ENCODE data around the gene GRIN2A. TPM values are rescaled to one million over a fixed set of nuclear protein-coding genes. Genes with fewer than 3 reads are reported as not detected.

GRIN2A gene
- polyA plus RNA-seq, 1 donor (not counting 4 experiments of a cell fraction or from before 2014, with no cell fraction given): 0.01 TPM

DNA sequence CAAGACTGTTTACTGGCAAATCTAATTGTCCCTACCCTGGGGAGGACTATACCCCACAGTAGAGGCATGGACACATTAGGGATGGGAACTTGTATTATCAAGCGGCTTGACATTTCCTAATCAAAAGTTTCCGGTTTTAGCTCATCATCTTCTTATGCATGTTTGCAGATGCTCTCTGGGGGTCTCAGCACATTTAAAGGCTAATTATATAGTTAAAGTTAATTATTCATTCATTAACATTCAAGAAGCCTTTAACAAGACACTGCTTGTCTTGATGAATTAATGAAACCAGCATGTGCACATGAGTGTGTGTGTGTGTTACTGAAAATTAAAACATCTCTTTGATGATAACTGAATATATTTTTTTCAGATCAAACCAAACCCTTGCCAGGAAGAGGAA is 377.1 kb downstream of the GRIN2A start:
- DNase-seq (ENCODE audit: low read depth, low spot score) (no peak), FAIRE-seq (no peak)
- H3K4me2 ChIP-seq (ENCODE audit: control insufficient read depth, extremely low read depth, insufficient read depth, low read depth, low read length): no peak overlapping the region
- no peak overlapping the region for H3K27ac ChIP-seq (ENCODE audit: control insufficient read depth, insufficient read depth, low read length)
- H3K27me3 ChIP-seq (ENCODE audit: control insufficient read depth, extremely low read depth, insufficient read depth, low read length): no peaks in the 10 kb centered on the region
- H2AFZ ChIP-seq (ENCODE audit: control insufficient read depth, low read length): no peak overlapping the region
- no peak overlapping the region for H3K9ac ChIP-seq (ENCODE audit: control insufficient read depth, extremely low read depth, insufficient read depth, low read length)
- H3K4me3 ChIP-seq (ENCODE audit: control insufficient read depth in 2 of 3, extremely low read depth in 1 of 3, insufficient read depth in 2 of 3, low read depth in 1 of 3, low read length in 3 of 3): no peak overlapping the region
- no peaks in the 10 kb centered on the region for H3K36me3 ChIP-seq (ENCODE audit: control insufficient read depth in 2 of 2, extremely low read depth in 1 of 2, insufficient read depth in 2 of 2, low read length in 2 of 2)
- H3K9me3 ChIP-seq (ENCODE audit: control insufficient read depth, low read depth, low read length): no peaks in the 10 kb centered on the region
- H3K4me1 ChIP-seq (ENCODE audit: control insufficient read depth, extremely low read depth, insufficient read depth, low read length): no peaks in the 10 kb centered on the region
- H3K79me2 ChIP-seq (ENCODE audit: control insufficient read depth, insufficient read depth, low read length): no peaks in the 10 kb centered on the region
- dilution Hi-C loops (cut with MboI; ENCODE audit: extremely low pct_ligation_motif_present, low sequenced_read_pairs): no loop called here
- no peak for TF ChIP-seq EZH2 (IDR thresholded peaks at IDR 0.05; ENCODE audit: low read length)
- TF ChIP-seq, protein P1, sequence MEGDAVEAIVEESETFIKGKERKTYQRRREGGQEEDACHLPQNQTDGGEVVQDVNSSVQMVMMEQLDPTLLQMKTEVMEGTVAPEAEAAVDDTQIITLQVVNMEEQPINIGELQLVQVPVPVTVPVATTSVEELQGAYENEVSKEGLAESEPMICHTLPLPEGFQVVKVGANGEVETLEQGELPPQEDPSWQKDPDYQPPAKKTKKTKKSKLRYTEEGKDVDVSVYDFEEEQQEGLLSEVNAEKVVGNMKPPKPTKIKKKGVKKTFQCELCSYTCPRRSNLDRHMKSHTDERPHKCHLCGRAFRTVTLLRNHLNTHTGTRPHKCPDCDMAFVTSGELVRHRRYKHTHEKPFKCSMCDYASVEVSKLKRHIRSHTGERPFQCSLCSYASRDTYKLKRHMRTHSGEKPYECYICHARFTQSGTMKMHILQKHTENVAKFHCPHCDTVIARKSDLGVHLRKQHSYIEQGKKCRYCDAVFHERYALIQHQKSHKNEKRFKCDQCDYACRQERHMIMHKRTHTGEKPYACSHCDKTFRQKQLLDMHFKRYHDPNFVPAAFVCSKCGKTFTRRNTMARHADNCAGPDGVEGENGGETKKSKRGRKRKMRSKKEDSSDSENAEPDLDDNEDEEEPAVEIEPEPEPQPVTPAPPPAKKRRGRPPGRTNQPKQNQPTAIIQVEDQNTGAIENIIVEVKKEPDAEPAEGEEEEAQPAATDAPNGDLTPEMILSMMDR (optimal IDR thresholded peaks at IDR 0.05 in 1 of 3, IDR thresholded peaks at IDR 0.05 in 1 of 3, conservative IDR thresholded peaks at IDR 0.05 in 1 of 3; ENCODE audit: extremely low read depth in 1 of 3, insufficient read depth in 2 of 3, low read length in 3 of 3): no peak
- H4K20me1 ChIP-seq (ENCODE audit: control insufficient read depth, extremely low read depth, insufficient read depth, low read length): no peaks in the 10 kb centered on the region
- no peaks in the 10 kb centered on the region for H3K9me1 ChIP-seq (ENCODE audit: control insufficient read depth, extremely low read depth, insufficient read depth, low read length)

DNA sequence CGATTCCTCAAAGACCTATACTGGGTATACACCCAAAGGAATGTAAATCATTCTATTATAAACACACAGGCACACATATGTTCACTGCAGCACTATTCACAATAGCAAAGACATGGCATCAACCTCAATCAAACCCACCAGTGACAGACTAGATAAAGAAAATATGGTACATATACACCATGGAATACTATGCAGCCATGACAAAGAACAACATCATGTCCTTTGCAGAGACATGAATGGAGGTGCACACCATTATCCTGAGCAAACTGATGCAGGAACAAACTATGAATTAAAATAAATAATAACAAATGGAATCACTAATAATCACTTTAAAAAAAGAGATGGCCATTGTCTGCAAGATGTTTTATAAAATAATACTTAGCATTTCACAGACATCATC is 380.1 kb downstream of the GRIN2A start:
- Histone ChIP-seq H3K9me1 (ENCODE audit: control insufficient read depth, extremely low read depth, insufficient read depth, low read length) (no peaks in the 10 kb centered on the region), H3K27ac (ENCODE audit: control insufficient read depth, insufficient read depth, low read length) (no peak overlapping the region), H3K36me3 (ENCODE audit: control insufficient read depth in 2 of 2, extremely low read depth in 1 of 2, insufficient read depth in 2 of 2, low read length in 2 of 2) (no peaks in the 10 kb centered on the region), H3K4me1 (ENCODE audit: control insufficient read depth, extremely low read depth, insufficient read depth, low read length) (no peaks in the 10 kb centered on the region), H3K9ac (ENCODE audit: control insufficient read depth, extremely low read depth, insufficient read depth, low read length) (no peak overlapping the region), H3K4me3 (ENCODE audit: control insufficient read depth in 2 of 3, extremely low read depth in 1 of 3, insufficient read depth in 2 of 3, low read depth in 1 of 3, low read length in 3 of 3) (no peak overlapping the region), H4K20me1 (ENCODE audit: control insufficient read depth, extremely low read depth, insufficient read depth, low read length) (no peaks in the 10 kb centered on the region), H2AFZ (ENCODE audit: control insufficient read depth, low read length) (no peak overlapping the region), H3K79me2 (ENCODE audit: control insufficient read depth, insufficient read depth, low read length) (no peaks in the 10 kb centered on the region), H3K4me2 (ENCODE audit: control insufficient read depth, extremely low read depth, insufficient read depth, low read depth, low read length) (no peak overlapping the region), H3K27me3 (ENCODE audit: control insufficient read depth, extremely low read depth, insufficient read depth, low read length) (no peaks in the 10 kb centered on the region), H3K9me3 (ENCODE audit: control insufficient read depth, low read depth, low read length) (no peaks in the 10 kb centered on the region)
- dilution Hi-C loops (cut with MboI; ENCODE audit: extremely low pct_ligation_motif_present, low sequenced_read_pairs): no loop called here
- DNase-seq (ENCODE audit: low read depth, low spot score) (no peak), FAIRE-seq (no peak)
- no peak for TF ChIP-seq EZH2 (IDR thresholded peaks at IDR 0.05; ENCODE audit: low read length)
- TF ChIP-seq, protein P1 (optimal IDR thresholded peaks at IDR 0.05 in 1 of 3, IDR thresholded peaks at IDR 0.05 in 1 of 3, conservative IDR thresholded peaks at IDR 0.05 in 1 of 3; ENCODE audit: extremely low read depth in 1 of 3, insufficient read depth in 2 of 3, low read length in 3 of 3): no peak

All from keratinocyte (primary cell).